HG02885 (cell line): ENCODE data around the gene AR.

ENCODE experiments used
- ATAC-seq: cut with Tn5 transposase; IDR thresholded peaks from one replicate; pipeline ENCODE4 v1.9.1; 2021; ENCODE audit warnings: mild to moderate bottlenecking; ENCODE audit not compliant: unreplicated experiment, poor library complexity

AR gene

DNA sequence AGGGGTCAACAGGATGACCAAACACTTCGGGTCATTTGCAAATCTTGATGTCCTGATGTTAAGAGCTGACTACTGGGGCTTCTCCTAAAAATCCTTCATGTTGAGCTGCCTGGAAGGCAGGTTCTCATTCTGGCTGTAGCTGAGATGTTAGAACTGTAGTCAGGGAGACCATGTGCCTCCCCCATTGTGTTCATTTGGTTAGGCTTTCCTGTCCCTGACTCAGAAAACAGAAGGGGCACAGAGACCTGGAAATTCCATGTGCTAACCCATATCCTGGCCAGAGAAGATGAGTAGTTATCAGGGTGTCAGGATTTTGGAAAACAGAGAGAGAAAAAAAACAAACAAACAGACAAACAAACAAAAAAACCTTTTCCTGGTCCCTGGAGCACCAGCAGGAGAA, 177.5 kb downstream of the AR start:
- no peak for ATAC-seq

GRCh38 chrX:67723580-67724351, 179.9 kb downstream of the AR start:
- ATAC-seq = no peak

GRCh38 chrX:67724359-67725110, 180.7 kb downstream of the AR start:
- no peak for ATAC-seq

- ATAC-seq = no peak
Measured at GRCh38 chrX:67725471-67725870, 181.7 kb downstream of the AR start.

- ATAC-seq = no peak
Measured at GRCh38 chrX:67726018-67726417, 182.2 kb downstream of the AR start.

GRCh38 chrX:67727576-67727975, 183.8 kb downstream of the AR start:
- no peak for ATAC-seq

GRCh38 chrX:67730296-67730695, 186.5 kb downstream of the AR start:
- ATAC-seq = no peak

DNA sequence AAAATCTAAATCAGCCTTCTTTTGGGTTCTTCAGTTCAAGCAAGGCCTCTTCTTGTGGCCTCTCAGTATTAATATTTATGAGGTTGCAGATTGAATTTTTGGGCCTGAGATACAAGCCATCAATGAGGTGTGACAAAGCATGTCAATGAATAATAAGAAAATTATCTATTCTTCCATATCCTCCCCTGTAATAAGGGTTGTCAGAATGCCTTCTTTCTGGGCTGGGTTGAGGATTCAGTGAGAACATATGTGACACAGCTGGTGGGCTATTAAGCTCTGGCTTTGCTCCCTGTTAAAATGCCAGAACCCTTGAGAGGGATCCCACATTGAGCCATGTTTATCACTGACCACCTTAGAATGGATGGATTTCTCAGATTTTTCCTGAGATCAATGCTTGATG, 187.2 kb downstream of the AR start:
- ATAC-seq = no peak

DNA sequence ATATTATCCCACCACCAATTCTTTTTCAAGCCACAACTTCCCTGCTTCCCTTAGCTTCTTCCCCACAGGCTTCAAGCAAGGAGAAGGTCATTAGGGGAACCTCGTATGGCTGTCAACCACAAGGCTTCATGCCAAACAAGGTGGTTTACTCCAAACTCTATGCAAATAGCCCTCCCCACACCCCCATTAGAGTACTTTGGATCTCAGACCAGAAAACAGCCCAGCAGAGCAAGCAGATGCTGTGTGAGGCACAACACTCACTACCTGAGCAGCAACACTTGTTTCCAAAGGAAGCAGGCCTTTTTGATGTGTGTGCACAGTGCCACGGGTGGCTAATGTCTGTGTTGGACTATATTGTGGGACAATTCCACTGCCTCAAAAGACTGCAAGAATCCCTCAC, 189.0 kb downstream of the AR start:
- ATAC-seq = no peak

DNA sequence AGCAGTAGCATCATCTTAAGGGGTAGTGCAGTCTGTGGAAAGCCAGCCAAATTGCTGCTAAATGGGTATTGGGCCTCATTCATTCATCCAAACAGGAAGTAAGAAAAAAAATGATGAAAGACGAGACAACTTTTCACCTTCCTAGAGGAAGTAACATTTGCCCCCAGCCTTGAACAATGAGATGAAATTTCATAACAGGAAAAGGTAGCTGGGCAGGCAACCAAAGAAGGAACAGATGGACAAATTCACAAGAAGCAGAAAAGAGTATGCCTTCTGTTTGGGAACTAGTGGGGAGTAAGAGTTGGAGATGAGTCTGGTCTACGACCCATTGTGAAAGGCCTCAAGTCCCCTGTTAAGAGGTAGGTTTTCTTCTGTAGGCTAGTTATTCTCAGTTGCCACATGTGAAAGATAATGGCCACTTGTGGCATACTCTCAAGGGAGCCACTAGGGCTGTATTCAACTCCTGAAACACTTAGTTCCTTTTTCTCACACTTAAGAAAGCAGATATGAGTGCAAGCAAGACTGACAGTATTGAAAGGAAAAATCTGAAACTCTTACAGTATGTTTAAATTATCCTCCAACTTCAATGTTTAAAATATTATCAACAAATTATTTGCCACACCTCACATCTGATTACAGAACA, 190.4 kb downstream of the AR start:
- no peak for ATAC-seq

GRCh38 chrX:67749536-67749935, 205.7 kb downstream of the AR start:
- no peak for ATAC-seq

DNA sequence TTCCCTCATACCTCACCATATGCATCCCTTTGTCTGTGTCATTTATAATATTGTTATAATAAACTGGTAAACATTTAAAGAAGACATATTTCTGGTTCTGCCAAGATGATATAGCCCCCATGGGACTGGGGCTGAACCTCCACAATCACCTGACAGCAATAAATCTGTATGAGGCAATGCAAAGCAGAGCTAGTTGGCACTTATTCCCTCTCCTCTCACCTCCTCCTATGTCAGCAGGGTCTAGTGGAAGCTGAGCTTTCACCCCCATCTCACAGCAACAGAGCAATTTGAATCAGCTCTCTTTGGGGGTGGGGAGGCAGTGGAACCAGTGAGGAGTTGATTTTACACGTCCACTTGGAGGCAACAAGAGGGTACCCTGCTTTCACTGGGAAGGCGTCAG, 206.9 kb downstream of the AR start:
- ATAC-seq = no peak

- ATAC-seq = no peak
Measured at GRCh38 chrX:67759018-67759417, 215.2 kb downstream of the AR start.

DNA sequence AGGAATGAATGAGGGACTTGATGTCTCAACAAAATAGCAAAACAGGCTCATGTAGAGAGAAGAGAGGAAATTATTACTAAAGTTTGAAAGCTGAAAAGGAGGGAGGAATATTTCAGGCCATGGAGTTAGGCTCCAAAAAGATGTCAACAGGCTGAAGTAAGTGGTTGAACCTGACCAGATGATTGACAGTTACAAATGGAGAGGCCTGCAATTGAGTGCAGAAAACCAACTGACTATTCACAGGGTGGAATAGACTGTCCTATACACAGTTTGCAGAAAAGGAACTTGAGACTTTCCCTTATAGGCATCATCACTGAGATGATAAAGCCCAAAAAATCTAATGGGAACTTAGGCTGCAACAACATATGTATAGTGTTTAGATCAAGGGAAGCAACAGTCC, 233.3 kb downstream of the AR start:
- ATAC-seq = no peak

DNA sequence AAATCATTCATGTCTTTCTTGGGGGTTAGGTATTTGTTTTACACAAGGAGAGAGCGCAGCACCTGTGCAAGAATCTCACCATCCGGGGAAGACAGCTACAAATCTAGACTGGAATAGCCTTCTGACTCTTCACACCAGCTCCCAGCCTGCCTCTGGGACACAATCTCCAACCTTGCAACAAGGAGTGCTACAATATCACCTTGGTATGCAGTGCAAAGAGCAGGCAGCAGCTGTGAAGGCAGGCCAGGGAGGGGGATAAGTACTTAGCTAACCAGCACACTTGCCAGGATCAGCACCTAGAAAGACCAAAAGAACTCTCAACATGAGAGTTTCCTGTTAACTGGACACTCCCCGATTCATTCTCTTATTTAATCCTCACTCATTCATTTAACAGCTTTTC, 235.3 kb downstream of the AR start:
- no peak for ATAC-seq
